ENCODE results near the gene CPEB3. TPM values are rescaled to one million over a fixed set of nuclear protein-coding genes. Genes with fewer than 3 reads are reported as not detected.

CPEB3 gene
- total RNA-seq = 0.59 and 0.92 TPM in 2 replicates

GRCh38 chr10:92290837-92291615 lies at the start of gene CPEB3, which contains the start of gene MARCHF5:
TSS of gene CPEB3 (minus strand) at chr10:92291078. CDS start at chr10:92240350, 50,728 bp downstream.
TSS of gene MARCHF5 (plus strand) at chr10:92291167. CDS start at chr10:92291495, 328 bp downstream.

Other genes with a start within 250 kb of the CPEB3 start
- 18.4 and 30.0 TPM in 2 replicates for gene MARCHF5, start 89 bp upstream of the CPEB3 start, total RNA-seq